Erythroblast (primary cell): ENCODE measurements around the gene ELL.

Experiments
- GATA1 ChIP-seq: IDR thresholded peaks from 2 replicates; pipeline ENCODE4 v1.6.1; 2011; ENCODE audit warnings: low read depth, mild to moderate bottlenecking, control low read depth, low read length, moderate library complexity
- POLR2A ChIP-seq: IDR thresholded peaks from 2 replicates; pipeline ENCODE4 v1.6.1; 2011; ENCODE audit warnings: mild to moderate bottlenecking, low read length

DNA sequence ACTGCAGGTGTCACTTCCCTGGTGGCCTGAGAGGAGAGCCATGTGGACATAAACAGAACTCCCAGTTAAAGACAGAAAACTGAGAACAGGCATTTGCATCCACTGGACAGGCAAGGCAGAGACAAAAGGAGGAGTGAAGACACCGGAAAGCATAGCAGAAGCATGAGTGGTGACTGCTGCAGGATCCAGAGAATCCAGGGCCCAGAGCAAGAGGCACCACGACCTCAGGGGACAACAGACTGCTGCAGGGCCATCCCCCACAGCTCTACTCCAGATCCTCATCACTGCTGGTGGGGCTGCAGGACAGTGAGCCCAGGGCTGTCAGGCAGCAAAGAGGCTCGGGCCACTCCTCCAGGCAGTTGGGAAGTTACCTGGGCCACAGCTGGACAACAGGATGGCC, 69.5 kb downstream of the ELL start:
- TF ChIP-seq POLR2A: no peak
- TF ChIP-seq GATA1: no peak
